Activated CD4-positive, alpha-beta T cell treated with anti-CD3 and anti-CD28 coated beads, Interleukin-2, amount 50 U/mL, for 24 hours (primary cell): ENCODE results near the gene IL5RA.

Experiments used
- DNase-seq, 2 donors: peaks; one replicate each; pipeline ENCODE4 v3.0.0-alpha.2; 2020; ENCODE audit warnings: low read depth in 1 of 2, low spot score in 1 of 2

The IL5RA gene

GRCh38 chr3:3110299-3110630 is at the start of gene IL5RA:
TSS of gene IL5RA (minus strand) at chr3:3110374. CDS start at chr3:3104984, 5,390 bp downstream.
- DNase-seq: no peak

- no peak for DNase-seq
These were observed 47.3 kb upstream of the IL5RA start for GRCh38 chr3:3157484-3157883.

GRCh38 chr3:3154879-3155610 is 44.9 kb upstream of the IL5RA start:
- DNase-seq: no peak

- no peak for DNase-seq
These were observed 41.3 kb upstream of the IL5RA start for GRCh38 chr3:3151513-3151912.

- DNase-seq: no peak
These were observed 39.4 kb upstream of the IL5RA start for GRCh38 chr3:3149560-3149959.

GRCh38 chr3:3145831-3146230 is 35.7 kb upstream of the IL5RA start:
- no peak for DNase-seq

- DNase-seq: no peak
These were observed 31.8 kb upstream of the IL5RA start for GRCh38 chr3:3141939-3142338.

- no peak for DNase-seq
These were observed 27.4 kb upstream of the IL5RA start for GRCh38 chr3:3137526-3137925.

- DNase-seq: no peak
These were observed 24.7 kb upstream of the IL5RA start for GRCh38 chr3:3134750-3135448.

- DNase-seq: no peak
These were observed 23.3 kb upstream of the IL5RA start for GRCh38 chr3:3133500-3133899.

- no peak for DNase-seq
These were observed 19.4 kb upstream of the IL5RA start for GRCh38 chr3:3129579-3129978.

- peak; percentile 19 to 23 for DNase-seq
These were observed 17.3 kb upstream of the IL5RA start for GRCh38 chr3:3127432-3128010.

GRCh38 chr3:3126477-3127431 is 16.6 kb upstream of the IL5RA start, which contains the start of gene TRNT1:
TSS of gene TRNT1 (plus strand) at chr3:3126940. CDS start at chr3:3129041, 2,101 bp downstream.
- DNase-seq: peak; percentile 93 to 94

GRCh38 chr3:3125977-3126376 is 15.8 kb upstream of the IL5RA start:
- DNase-seq: no peak

GRCh38 chr3:3119393-3119851 is 9.2 kb upstream of the IL5RA start:
- DNase-seq: no peak

- no peak for DNase-seq
These were observed 7.5 kb upstream of the IL5RA start for GRCh38 chr3:3117651-3118050.

- no peak for DNase-seq
These were observed 3.0 kb upstream of the IL5RA start for GRCh38 chr3:3113042-3113709.

- DNase-seq: no peak
These were observed 681 bp upstream of the IL5RA start for GRCh38 chr3:3110749-3111361.

GRCh38 chr3:3109407-3110298 is 521 bp downstream of the IL5RA start:
- DNase-seq: no peak
